Measurements from ENCODE around the gene KIAA1671.
"Not testable (repeated sequence)": the region's sequence is repeated elsewhere in the genome, so short reads cannot be mapped to it uniquely, and the experiment has no call there.

The KIAA1671 gene

GRCh38 chr22:25177226-25177625, 224.7 kb downstream of the KIAA1671 start:
- DNase-seq = no peak

- DNase-seq = no peak
Observed at GRCh38 chr22:25177895-25178294, 225.4 kb downstream of the KIAA1671 start.

GRCh38 chr22:25178348-25178747, 225.8 kb downstream of the KIAA1671 start:
- DNase-seq = not testable (repeated sequence)

DNA sequence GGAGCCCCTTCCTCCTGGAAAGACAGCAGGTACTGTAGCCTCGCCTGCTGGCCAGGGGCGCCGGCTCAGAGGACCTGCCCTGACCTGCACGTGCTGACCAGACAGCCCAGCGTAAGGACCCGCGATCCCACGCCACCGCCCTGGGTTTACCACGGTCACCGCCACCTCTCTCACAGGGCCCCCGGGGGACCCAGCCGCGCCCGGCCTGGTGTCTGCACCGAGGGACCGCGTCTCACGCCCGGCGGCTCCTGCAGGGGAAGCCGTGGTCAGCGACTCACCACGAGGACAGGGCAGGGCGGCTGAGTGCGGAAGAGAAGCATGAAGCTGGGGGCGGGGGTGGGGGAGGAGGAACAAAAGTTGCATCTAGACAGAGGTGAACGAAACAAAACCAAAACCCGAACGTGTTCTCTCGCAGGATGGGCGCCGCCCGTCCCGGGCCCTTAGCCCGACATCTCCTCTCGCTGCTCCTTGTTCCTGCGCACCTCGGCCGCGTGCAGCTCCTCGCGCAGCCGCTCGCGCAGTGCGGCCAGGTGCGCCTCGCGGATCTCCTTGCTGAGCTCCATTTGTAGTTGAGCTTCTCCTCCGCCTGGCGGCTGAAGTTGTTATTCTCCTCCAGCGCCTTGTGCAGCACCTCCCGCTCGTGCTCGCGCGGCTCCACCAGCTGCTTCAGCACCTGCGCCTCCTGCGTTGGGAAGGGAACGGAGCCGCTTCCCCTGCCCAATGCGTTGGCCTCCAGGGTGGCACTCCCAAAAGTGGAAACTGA, 226.5 kb downstream of the KIAA1671 start:
- DNase-seq = not testable (repeated sequence)

GRCh38 chr22:25182131-25183110, 229.9 kb downstream of the KIAA1671 start:
- DNase-seq = no peak

DNA sequence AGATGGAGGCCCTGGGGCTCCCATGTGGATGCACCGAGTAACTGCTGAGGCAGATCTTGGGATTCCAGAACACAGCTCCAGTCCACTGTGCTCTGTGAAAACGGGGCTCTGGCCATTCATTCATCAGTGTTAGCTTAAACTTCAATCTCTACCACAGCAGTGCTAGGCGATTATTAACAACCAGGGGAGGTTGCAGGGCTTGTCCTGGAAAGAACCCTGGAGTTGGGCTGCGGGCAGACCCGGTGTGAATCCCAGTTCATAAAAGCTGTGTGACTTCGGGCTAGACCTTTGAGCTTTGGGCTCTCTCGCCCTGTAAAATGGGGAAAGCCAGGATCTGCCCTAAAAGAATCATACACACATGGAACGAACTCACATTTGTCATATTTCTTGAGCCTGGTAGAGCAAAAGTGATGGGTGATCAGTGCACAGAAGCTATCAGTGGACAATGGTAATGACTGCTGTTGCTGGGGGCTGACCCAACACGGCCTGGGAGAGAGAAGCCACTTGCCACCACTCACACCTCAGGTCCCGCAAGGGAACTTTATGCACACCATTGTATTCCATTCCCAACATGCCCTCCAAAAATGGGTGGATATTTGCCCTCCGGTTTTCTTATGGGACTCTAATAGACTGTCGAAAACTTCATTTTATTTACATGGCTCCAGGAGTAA, 231.6 kb downstream of the KIAA1671 start:
- DNase-seq = no peak

GRCh38 chr22:25186140-25186539, 233.6 kb downstream of the KIAA1671 start:
- DNase-seq = no peak

GRCh38 chr22:25187469-25187868, 235.0 kb downstream of the KIAA1671 start:
- DNase-seq = no peak

DNA sequence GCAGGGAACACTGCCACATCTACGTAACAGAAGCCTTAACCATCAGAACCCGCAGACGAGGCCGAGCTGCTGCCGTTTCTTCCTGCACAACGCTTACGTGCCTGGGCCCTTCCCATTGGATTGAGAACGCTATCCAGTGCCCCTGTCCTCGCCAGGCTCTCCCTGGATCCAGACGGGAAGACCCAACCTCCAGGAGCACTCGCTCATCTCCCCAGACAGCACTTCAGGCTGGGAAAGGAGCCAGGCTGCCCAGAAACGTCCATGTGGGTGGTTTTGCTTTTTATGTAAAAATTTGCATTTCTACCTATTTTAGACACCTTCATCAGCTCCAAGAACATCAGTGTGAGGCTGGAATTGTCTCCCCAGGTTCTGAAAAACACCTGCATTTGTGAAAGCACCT, 239.9 kb downstream of the KIAA1671 start:
- no peak for DNase-seq

GRCh38 chr22:25193130-25193529, 240.6 kb downstream of the KIAA1671 start:
- DNase-seq = no peak

DNA sequence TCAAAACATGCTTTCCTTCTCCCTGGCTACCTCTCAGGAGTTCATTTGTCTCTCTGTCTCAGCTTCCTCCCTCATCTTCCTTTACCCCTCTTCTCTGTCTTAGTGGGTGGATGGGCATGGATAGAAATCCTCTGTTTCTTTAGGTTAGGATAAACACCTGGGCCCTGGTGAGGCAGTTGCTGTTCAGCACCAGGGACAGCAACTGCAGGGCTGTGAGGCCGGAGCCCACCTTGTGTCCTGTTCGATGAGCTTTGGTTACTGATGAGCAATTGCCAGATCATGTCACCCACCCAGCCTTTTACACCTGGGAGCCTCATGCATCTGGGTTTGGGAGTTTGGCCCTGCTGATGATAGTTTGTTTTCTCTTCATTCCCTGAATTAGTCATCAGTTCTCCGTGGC, 241.0 kb downstream of the KIAA1671 start:
- no peak for DNase-seq

DNA sequence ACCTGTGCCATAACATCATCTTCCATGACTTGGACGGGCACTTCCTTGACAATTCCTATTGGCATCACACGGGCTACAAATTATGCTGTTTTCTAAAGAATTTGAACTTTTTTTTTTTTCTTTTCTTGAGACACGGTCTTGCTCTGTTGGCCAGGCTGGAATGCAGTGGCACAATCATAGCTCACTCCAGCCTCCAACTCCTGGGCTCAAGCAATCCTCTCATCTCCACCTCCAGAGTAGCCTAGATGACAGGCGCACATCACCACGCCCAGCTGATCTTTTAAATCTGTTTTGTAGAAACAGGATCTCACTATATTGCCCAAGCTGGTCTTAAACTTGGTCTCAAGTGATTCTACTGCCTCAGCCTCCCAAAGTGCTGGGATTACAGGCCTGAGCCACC, 243.8 kb downstream of the KIAA1671 start:
- no peak for DNase-seq

DNA sequence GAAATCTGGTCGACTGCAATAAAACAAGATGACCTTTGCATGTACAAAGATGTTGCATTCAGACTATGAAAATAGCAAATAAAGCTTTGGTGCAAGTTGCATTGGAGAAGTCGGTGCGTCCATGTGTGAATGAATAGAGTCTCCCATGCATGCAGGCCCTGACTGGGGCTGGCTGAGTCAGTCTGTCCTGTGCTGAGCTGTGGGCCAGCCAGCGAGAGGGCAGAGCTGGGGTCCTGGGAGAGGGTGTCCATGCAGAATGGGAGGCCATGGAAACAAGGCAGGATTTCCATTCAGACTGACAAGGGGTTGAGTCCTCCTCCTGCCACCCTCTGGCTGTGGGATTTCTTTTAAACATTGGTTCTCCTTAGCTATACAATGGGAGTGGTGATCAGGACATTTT, 244.8 kb downstream of the KIAA1671 start:
- DNase-seq = no peak

- DNase-seq = no peak
Observed at GRCh38 chr22:25199731-25200520, 247.4 kb downstream of the KIAA1671 start, which contains the start of gene CRYBB3. Gene CRYBB3, plus strand, starts transcription at chr22:25199858. Its CDS starts 1,539 bp downstream, at chr22:25201397.

DNA sequence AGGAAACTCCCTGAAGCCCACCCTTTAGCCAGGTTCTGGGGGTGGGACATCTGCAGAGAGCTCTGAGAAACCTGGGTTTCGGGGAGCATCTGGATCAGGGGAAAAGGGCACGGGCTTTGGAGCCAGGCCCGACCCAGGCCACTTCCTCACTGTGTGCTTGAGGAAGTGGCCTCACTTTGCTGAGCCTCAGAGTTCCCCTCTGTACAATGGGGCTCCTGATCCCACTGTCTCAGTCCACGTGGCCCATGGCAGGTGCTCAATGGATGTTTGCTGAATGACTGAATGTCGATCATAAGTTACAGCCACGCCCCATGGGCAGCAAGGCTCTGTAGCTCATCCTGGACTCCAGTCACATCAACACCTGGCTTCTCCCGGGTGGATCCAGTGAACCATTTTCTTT, 248.5 kb downstream of the KIAA1671 start:
- DNase-seq = no peak

DNA sequence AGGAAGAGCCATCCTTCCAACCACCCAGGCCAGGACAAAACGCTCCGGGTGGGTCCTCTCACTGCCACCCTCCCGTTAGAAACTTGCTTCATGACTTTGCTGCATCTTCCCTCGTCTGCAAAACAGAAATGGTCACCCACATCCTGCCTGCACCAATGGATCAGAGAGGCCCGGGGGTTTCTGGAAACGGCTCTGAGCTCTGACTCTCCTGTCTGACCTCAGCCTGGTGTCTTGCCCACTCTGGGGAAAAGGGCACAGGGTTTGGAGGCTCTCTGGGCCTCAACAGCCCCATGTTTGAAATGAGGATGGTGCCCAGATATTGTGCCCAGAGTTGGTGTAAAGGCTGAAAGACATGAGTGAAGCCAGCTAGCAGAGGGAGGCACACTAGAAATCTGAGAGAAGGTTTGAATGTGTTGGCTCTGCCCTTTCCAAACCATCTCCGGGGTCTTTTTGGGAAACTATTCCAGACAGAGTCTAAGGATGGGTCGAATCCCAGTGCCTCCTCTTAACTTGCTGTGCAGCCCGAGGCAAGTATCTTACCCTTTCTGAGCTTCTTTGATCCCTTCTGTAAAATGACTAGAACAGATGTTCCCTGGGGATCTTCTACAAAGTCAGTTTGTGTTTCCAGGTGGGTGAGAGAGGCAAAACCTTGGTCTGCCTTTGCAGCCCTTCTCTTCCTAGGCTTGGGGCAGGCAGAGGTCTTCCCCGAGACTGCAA, 249.2 kb downstream of the KIAA1671 start:
- no peak for DNase-seq

- no peak for DNase-seq
Observed at GRCh38 chr22:25202290-25202921, 249.9 kb downstream of the KIAA1671 start.

DNA sequence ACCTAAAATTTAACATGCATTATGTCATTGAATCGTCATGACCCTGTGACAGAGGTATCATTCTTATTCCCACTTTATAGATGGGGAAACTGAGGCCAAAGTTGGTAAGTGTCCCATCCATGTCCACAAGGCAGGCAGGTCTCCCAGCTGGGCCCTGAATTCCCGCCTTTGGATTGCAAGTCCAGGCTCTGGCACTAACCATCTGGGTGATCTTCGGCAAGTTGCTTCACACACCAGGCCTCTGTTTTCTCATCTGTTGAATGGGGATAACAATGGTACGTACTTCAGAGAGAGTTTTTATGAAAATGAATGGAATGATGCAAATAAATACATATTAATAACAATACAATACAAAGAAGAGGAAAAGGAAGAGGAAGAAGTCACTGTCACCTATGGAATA, 250.6 kb downstream of the KIAA1671 start:
- no peak for DNase-seq

- DNase-seq = not testable (repeated sequence)
Observed at GRCh38 chr22:25204547-25204946, 252.0 kb downstream of the KIAA1671 start.

GRCh38 chr22:25205847-25206246, 253.3 kb downstream of the KIAA1671 start:
- no peak for DNase-seq

GRCh38 chr22:25206998-25207397, 254.5 kb downstream of the KIAA1671 start:
- no peak for DNase-seq
